PFSK-1 (cell line): ENCODE measurements around the gene NXN.

Experiments used
- FOXP2 ChIP-seq: optimal IDR thresholded peaks from 2 replicates; pipeline ENCODE3; 2011; ENCODE audit warnings: borderline replicate concordance, control low read depth, inconsistent platforms; ENCODE audit not compliant: insufficient read depth; ENCODE audit errors: extremely low read length, extremely low read depth
- POLR2AphosphoS5 ChIP-seq: IDR thresholded peaks from 2 replicates; pipeline ENCODE4 v1.6.1; 2012; ENCODE audit warnings: low read depth, mild to moderate bottlenecking, control low read depth, low read length, moderate library complexity
- SIN3A ChIP-seq: IDR thresholded peaks from 2 replicates; pipeline ENCODE4 v1.6.1; 2012; ENCODE audit warnings: mild to moderate bottlenecking, low read length, moderate library complexity, borderline replicate concordance; ENCODE audit not compliant: insufficient read depth
- TAF1 ChIP-seq: IDR thresholded peaks from 2 replicates; pipeline ENCODE4 v1.6.1; 2012; ENCODE audit warnings: low read length, control low read depth, borderline replicate concordance; ENCODE audit not compliant: insufficient read depth
- TF ChIP-seq, protein P1 (sequence below), 2 experiments: IDR thresholded peaks; 2 replicates each; pipeline versions ENCODE4 v1.6.1 to v1.8.0; 2011 to 2012; ENCODE audit warnings: low read depth in 2 of 2, low read length in 2 of 2, control low read depth in 1 of 2, inconsistent platforms in 1 of 2, mild to moderate bottlenecking in 1 of 2, moderate library complexity in 1 of 2; ENCODE audit not compliant: insufficient read depth in 1 of 2

NXN gene

DNA sequence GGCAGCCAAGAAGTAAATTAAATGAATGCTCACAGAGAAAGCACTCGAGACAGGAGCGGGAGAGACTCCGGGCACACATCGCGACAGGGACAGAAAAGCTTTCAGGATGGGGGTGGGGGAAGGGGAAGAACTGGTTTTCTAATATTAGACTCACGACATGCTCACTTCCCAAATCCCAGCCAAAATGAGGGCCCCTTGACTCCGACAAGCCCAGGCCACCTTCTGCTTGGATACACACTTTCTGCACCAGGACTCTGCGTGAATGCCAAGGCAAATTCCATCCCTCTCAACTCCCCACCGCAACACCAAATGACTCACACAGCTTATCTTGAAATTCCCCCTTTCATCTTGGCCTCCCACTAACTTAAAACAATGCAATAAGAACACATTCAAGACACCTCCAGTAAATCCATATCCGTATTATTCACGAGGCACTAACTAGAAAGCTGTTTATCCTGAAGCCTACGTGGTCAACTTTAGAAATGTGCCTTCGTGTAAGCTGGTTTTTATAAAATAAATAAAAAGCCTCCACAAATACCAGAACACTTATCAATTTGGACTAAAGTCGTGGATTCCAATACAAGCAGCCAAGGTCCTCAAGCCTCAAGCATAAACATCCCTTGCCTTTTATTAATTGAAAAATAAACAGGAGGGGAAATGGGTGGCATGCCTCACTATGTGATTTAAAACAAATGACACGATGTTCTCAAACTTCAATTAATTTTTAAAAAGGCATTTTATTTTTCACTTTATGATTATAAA, 46.1 kb downstream of the NXN start:
- no peak for TF ChIP-seq SIN3A
- no peak for TF ChIP-seq TAF1
- TF ChIP-seq FOXP2 = no peak
- TF ChIP-seq, protein P1, sequence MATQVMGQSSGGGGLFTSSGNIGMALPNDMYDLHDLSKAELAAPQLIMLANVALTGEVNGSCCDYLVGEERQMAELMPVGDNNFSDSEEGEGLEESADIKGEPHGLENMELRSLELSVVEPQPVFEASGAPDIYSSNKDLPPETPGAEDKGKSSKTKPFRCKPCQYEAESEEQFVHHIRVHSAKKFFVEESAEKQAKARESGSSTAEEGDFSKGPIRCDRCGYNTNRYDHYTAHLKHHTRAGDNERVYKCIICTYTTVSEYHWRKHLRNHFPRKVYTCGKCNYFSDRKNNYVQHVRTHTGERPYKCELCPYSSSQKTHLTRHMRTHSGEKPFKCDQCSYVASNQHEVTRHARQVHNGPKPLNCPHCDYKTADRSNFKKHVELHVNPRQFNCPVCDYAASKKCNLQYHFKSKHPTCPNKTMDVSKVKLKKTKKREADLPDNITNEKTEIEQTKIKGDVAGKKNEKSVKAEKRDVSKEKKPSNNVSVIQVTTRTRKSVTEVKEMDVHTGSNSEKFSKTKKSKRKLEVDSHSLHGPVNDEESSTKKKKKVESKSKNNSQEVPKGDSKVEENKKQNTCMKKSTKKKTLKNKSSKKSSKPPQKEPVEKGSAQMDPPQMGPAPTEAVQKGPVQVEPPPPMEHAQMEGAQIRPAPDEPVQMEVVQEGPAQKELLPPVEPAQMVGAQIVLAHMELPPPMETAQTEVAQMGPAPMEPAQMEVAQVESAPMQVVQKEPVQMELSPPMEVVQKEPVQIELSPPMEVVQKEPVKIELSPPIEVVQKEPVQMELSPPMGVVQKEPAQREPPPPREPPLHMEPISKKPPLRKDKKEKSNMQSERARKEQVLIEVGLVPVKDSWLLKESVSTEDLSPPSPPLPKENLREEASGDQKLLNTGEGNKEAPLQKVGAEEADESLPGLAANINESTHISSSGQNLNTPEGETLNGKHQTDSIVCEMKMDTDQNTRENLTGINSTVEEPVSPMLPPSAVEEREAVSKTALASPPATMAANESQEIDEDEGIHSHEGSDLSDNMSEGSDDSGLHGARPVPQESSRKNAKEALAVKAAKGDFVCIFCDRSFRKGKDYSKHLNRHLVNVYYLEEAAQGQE (IDR thresholded peaks at IDR 0.05; ENCODE audit: insufficient read depth in 1 of 2, low read depth in 2 of 2, low read length in 2 of 2) = no peak; a peak in 1 of 4 replicates
- no peak for TF ChIP-seq POLR2AphosphoS5

DNA sequence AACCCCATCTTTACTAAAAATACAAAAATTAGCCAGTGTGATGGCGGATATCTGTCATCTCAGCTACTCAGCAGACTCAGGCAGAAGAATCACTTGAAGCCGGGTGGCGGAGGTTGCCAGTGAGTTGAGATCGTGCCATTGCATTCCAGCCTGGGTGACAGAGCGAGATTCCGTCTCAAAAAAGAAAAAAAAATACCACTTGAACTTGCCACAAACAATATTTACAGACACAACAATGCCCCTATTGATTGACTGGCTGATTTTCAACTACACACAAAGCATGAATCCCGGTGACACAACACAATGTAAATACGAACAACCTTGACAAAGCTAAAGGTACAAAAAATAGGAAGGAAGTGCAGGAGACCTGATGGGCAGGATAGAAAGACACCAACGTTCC, 49.3 kb downstream of the NXN start:
- no peak for TF ChIP-seq TAF1
- no peak for TF ChIP-seq POLR2AphosphoS5
- TF ChIP-seq FOXP2 = no peak
- TF ChIP-seq, protein P1 (IDR thresholded peaks at IDR 0.05; ENCODE audit: insufficient read depth in 1 of 2, low read depth in 2 of 2, low read length in 2 of 2) = no peak
- TF ChIP-seq SIN3A = no peak

DNA sequence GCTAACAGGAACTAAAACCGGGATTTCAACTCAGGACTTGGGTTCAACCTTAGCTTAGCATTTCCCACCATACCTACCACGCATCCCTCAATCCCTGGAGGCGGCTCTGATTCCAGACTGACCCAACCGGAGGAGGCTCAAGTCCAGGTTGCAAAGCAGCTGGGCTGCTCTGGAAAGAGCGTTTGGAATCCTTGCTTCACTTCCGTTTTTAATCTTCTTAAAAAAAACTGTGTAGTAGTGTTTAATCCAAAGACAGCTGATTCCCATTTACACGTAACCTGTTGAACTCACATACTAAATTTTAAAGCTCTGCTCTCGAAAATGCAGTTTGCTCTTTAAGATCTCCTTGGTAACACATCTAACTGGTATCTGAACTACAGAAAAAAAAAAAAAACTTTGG, 50.0 kb downstream of the NXN start:
- TF ChIP-seq FOXP2 = no peak

DNA sequence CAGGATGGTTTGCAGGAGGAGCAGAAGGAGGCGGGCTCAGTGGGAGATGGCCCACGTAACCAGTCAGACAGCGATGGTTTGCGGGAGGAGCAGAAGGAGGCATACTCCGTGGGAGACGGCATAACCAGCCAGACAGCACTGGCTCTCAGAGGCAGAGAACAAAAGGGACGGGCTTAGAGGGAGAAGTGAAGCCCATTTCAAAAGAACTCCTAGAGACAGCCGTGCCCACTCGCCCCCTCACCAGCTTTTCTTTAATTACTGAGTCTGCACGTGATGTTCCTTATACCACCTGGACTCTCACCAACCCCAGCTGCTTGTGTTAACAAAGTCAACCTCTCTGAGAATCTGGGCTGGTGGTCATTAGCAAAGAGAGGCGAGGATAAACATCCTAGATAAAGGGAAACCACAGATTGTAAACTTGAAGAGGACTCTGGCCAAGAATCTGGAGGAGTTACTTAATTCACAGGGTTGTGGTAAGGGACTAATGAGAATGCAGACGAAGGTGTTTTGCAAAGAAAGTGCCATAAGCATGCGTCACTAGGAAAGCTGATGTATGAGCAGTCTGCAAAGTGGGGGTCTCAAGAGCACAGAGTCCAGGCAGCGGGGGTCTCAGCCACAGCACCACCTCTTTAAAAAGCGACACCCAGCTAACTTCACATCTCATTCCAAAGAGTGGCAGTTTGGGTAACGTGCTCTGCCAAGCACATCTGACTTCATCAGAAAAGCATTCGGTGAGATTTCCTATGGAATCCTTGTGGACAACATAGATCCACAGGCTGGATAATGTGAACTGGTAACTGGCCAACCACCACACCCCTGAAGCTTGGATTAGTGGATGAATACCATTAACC, 51.7 kb downstream of the NXN start:
- TF ChIP-seq SIN3A = 0 out of 2 replicates have a peak, but pooled peaks have one; percentile 30
- TF ChIP-seq FOXP2 = no peak
- TF ChIP-seq, protein P1 (IDR thresholded peaks at IDR 0.05; ENCODE audit: insufficient read depth in 1 of 2, low read depth in 2 of 2, low read length in 2 of 2) = peak in 1 of 2 experiments; percentile 26; a peak in 1 of 4 replicates
- peak; percentile 29; the same call in 1 of the 2 replicates for TF ChIP-seq TAF1

DNA sequence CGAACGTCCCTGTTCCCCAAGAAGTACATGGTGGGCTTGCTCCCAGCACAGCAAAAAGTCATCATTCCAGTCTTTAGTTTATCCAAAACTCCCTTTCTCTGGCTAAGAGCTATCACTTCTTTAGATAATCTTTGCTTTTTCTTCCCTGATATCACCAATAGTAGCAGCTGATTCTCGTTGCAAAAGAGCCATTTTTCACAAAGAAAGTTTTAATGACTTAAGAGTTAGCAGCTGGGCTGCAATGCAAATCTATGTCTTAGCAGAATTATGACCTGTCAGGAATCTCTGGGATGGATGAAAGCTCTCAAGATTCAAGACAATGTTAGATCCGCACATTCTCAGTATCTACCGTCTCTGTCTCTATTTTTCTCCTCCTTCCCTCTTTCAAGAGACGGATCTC, 53.8 kb downstream of the NXN start:
- TF ChIP-seq, protein P1 (IDR thresholded peaks at IDR 0.05; ENCODE audit: insufficient read depth in 1 of 2, low read depth in 2 of 2, low read length in 2 of 2) = no peak
- TF ChIP-seq POLR2AphosphoS5 (no peak), TAF1 (no peak), FOXP2 (no peak), SIN3A (no peak)
